ENCODE measurements around the gene BHLHE40. TPM values are rescaled to one million over a fixed set of nuclear protein-coding genes. Genes with fewer than 3 reads are reported as not detected.

Gene BHLHE40
- total and polyA plus RNA-seq, 2 of the 8 experiments (the other 6 are each of a cell fraction or from before 2014, with no cell fraction given) = 1.5 to 2.2 TPM

- TF ChIP-seq, protein P1, sequence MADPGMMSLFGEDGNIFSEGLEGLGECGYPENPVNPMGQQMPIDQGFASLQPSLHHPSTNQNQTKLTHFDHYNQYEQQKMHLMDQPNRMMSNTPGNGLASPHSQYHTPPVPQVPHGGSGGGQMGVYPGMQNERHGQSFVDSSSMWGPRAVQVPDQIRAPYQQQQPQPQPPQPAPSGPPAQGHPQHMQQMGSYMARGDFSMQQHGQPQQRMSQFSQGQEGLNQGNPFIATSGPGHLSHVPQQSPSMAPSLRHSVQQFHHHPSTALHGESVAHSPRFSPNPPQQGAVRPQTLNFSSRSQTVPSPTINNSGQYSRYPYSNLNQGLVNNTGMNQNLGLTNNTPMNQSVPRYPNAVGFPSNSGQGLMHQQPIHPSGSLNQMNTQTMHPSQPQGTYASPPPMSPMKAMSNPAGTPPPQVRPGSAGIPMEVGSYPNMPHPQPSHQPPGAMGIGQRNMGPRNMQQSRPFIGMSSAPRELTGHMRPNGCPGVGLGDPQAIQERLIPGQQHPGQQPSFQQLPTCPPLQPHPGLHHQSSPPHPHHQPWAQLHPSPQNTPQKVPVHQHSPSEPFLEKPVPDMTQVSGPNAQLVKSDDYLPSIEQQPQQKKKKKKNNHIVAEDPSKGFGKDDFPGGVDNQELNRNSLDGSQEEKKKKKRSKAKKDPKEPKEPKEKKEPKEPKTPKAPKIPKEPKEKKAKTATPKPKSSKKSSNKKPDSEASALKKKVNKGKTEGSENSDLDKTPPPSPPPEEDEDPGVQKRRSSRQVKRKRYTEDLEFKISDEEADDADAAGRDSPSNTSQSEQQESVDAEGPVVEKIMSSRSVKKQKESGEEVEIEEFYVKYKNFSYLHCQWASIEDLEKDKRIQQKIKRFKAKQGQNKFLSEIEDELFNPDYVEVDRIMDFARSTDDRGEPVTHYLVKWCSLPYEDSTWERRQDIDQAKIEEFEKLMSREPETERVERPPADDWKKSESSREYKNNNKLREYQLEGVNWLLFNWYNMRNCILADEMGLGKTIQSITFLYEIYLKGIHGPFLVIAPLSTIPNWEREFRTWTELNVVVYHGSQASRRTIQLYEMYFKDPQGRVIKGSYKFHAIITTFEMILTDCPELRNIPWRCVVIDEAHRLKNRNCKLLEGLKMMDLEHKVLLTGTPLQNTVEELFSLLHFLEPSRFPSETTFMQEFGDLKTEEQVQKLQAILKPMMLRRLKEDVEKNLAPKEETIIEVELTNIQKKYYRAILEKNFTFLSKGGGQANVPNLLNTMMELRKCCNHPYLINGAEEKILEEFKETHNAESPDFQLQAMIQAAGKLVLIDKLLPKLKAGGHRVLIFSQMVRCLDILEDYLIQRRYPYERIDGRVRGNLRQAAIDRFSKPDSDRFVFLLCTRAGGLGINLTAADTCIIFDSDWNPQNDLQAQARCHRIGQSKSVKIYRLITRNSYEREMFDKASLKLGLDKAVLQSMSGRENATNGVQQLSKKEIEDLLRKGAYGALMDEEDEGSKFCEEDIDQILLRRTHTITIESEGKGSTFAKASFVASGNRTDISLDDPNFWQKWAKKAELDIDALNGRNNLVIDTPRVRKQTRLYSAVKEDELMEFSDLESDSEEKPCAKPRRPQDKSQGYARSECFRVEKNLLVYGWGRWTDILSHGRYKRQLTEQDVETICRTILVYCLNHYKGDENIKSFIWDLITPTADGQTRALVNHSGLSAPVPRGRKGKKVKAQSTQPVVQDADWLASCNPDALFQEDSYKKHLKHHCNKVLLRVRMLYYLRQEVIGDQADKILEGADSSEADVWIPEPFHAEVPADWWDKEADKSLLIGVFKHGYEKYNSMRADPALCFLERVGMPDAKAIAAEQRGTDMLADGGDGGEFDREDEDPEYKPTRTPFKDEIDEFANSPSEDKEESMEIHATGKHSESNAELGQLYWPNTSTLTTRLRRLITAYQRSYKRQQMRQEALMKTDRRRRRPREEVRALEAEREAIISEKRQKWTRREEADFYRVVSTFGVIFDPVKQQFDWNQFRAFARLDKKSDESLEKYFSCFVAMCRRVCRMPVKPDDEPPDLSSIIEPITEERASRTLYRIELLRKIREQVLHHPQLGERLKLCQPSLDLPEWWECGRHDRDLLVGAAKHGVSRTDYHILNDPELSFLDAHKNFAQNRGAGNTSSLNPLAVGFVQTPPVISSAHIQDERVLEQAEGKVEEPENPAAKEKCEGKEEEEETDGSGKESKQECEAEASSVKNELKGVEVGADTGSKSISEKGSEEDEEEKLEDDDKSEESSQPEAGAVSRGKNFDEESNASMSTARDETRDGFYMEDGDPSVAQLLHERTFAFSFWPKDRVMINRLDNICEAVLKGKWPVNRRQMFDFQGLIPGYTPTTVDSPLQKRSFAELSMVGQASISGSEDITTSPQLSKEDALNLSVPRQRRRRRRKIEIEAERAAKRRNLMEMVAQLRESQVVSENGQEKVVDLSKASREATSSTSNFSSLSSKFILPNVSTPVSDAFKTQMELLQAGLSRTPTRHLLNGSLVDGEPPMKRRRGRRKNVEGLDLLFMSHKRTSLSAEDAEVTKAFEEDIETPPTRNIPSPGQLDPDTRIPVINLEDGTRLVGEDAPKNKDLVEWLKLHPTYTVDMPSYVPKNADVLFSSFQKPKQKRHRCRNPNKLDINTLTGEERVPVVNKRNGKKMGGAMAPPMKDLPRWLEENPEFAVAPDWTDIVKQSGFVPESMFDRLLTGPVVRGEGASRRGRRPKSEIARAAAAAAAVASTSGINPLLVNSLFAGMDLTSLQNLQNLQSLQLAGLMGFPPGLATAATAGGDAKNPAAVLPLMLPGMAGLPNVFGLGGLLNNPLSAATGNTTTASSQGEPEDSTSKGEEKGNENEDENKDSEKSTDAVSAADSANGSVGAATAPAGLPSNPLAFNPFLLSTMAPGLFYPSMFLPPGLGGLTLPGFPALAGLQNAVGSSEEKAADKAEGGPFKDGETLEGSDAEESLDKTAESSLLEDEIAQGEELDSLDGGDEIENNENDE (IDR thresholded peaks at IDR 0.05; ENCODE audit: insufficient replicate concordance, low read length) = no peak
- TF ChIP-seq NRF1 (IDR thresholded peaks at IDR 0.05; ENCODE audit: low read depth, low read length) (no peak), CREB1 (IDR thresholded peaks at IDR 0.05) (no peak), RBBP5 (IDR thresholded peaks at IDR 0.05; ENCODE audit: borderline replicate concordance, low read depth, low read length) (no peak), USF2 (IDR thresholded peaks at IDR 0.05; ENCODE audit: low read length) (no peak), CBX5 (IDR thresholded peaks at IDR 0.05; ENCODE audit: low read depth, low read length) (no peak), RAD21 (IDR thresholded peaks at IDR 0.05 in 1 of 2, conservative IDR thresholded peaks at IDR 0.05 in 1 of 2; ENCODE audit: low read depth in 2 of 2, low read length in 2 of 2) (no peak)
Observed at GRCh38 chr3:4956738-4957137, 22.5 kb upstream of the BHLHE40 start (continued).
